K562 (cell line): ENCODE results near the gene SOX12. TPM values are rescaled to one million over a fixed set of nuclear protein-coding genes. Genes with fewer than 3 reads are reported as not detected.

Experiments used
- ATAC-seq: fragments of 200-7000 bp; cut with Tn5 transposase; 3 replicates; pipeline ENCODE4 v1.9.1; 2020; ENCODE audit warnings: moderate library complexity
- BruUV-seq: library from RNA; stranded (reverse); fragments of 400-500 nt; replicated peaks from 2 replicates; lab custom pipeline; 2021; lab: Mats Ljungman, UMichigan
- CTCF ChIA-PET: fragments of 300-600 bp; formaldehyde crosslinking; extraction: SDS; loops from one replicate; lab custom pipeline; 2021; ENCODE audit warnings: low intra/inter-chr PET ratio; lab: Yijun Ruan, JAX
- POLR2A ChIA-PET: fragments of 300-600, 350-650 bp; sonication (Branson Sonifier 250); formaldehyde crosslinking; extraction: SDS; loops from one replicate; lab custom pipeline; 2021; ENCODE audit warnings: antibody characterized with exemption, inconsistent platforms; lab: Yijun Ruan, JAX
- DNase-seq, 4 experiments: peaks; one replicate each; pipeline versions ENCODE4 v3.0.0 to v3.0.0-alpha.2; 2011 to 2018; ENCODE audit warnings: low spot score in 3 of 4, mixed read lengths in 3 of 4; ENCODE audit errors: extremely low read depth in 1 of 4
- FAIRE-seq: peaks from 2 replicates; lab custom pipeline; 2011; peaks lifted over from hg19 to GRCh38; lab: Jason Lieb, UNC
- H2AFZ ChIP-seq: 2 replicates; pipeline ENCODE4 v1.6.0; 2011; ENCODE audit warnings: low read depth, low read length, control low read depth, inconsistent platforms
- H3K27ac ChIP-seq: fragments of 200-600 bp; 3 replicates; pipeline ENCODE4 v1.8.0; 2011; ENCODE audit warnings: low read depth, mild to moderate bottlenecking, control low read depth, inconsistent platforms, low read length, moderate library complexity, mixed read lengths; ENCODE audit errors: extremely low read depth
- H3K27me3 ChIP-seq, 2 experiments: fragments of 300-600 bp in 1 of 2; 2 replicates in 1 of 2; 3 replicates in 1 of 2; pipeline versions ENCODE4 v1.6.0 to v1.8.0; 2011; ENCODE audit warnings: inconsistent platforms in 2 of 2, low read length in 2 of 2, mild to moderate bottlenecking in 1 of 2, mixed read lengths in 1 of 2, moderate library complexity in 1 of 2; ENCODE audit not compliant: control insufficient read depth in 2 of 2, insufficient read depth in 2 of 2
- H3K36me3 ChIP-seq: fragments of 300-600 bp; 3 replicates; pipeline ENCODE4 v1.8.0; 2011; ENCODE audit warnings: mild to moderate bottlenecking, low read length, inconsistent platforms; ENCODE audit not compliant: control insufficient read depth, insufficient read depth
- H3K4me1 ChIP-seq, 2 experiments: fragments of 200-600 bp in 1 of 2; replicated peaks in 1 of 2; 2 replicates in 1 of 2; 3 replicates in 1 of 2; pipeline versions ENCODE4 v1.5.1 to v1.8.0; 2011; ENCODE audit warnings: inconsistent platforms in 2 of 2, low read length in 2 of 2, mild to moderate bottlenecking in 1 of 2, mixed read lengths in 1 of 2, moderate library complexity in 1 of 2; ENCODE audit not compliant: control insufficient read depth in 2 of 2, insufficient read depth in 2 of 2
- H3K4me2 ChIP-seq: 2 replicates; pipeline ENCODE4 v1.6.1; 2011; ENCODE audit warnings: low read length, control low read depth, inconsistent platforms, mixed read lengths; ENCODE audit not compliant: insufficient read depth
- H3K4me3 ChIP-seq: fragments of 200-600 bp; sonication (generic), shearing (Covaris generic); 2 replicates; pipeline ENCODE4 v1.5.1; 2016; ENCODE audit warnings: control low read depth, inconsistent platforms
- H3K79me2 ChIP-seq: fragments of 200-600 bp; 3 replicates; pipeline ENCODE4 v1.8.0; 2011; ENCODE audit warnings: low read length, inconsistent platforms; ENCODE audit not compliant: control insufficient read depth, insufficient read depth
- H3K9ac ChIP-seq, 2 experiments: 2 replicates each; pipeline versions ENCODE4 v1.6.0 to v1.6.1; 2011; ENCODE audit warnings: low read depth in 2 of 2, low read length in 2 of 2, control low read depth in 1 of 2, inconsistent platforms in 1 of 2, mild to moderate bottlenecking in 1 of 2, mixed read lengths in 1 of 2; ENCODE audit not compliant: insufficient read depth in 1 of 2
- H3K9me1 ChIP-seq: one replicate; pipeline ENCODE4 v1.6.0; 2011; ENCODE audit warnings: inconsistent platforms, mild to moderate bottlenecking, low read length, moderate library complexity; ENCODE audit not compliant: control insufficient read depth, insufficient read depth
- H3K9me3 ChIP-seq: replicated peaks from 2 replicates; pipeline ENCODE4 v1.5.1; 2011; ENCODE audit warnings: low read depth, low read length, inconsistent platforms; ENCODE audit not compliant: control insufficient read depth, insufficient read depth
- H4K20me1 ChIP-seq: replicated peaks from 2 replicates; pipeline ENCODE4 v1.6.1; 2011; ENCODE audit warnings: low read length, inconsistent platforms, mixed read lengths; ENCODE audit not compliant: control insufficient read depth, insufficient read depth
- CBX1 ChIP-seq: sonication (generic); IDR thresholded peaks from 2 replicates; pipeline ENCODE4 v1.6.1; 2016; ENCODE audit warnings: antibody characterized with exemption, low read depth, mild to moderate bottlenecking
- CHD4 ChIP-seq: fragments of 200-600 bp; sonication (generic); IDR thresholded peaks from 3 replicates; pipeline ENCODE4 v1.6.1; 2012; ENCODE audit warnings: low read depth, mild to moderate bottlenecking, mixed read lengths, low read length, inconsistent platforms; ENCODE audit not compliant: insufficient read depth, insufficient replicate concordance, poor library complexity, severe bottlenecking
- DMBX1 ChIP-seq: fragments of 250-450 bp; sonication (Bioruptor Pico); IDR thresholded peaks from 2 replicates; pipeline ENCODE4 v1.8.0; 2022; ENCODE audit warnings: inconsistent platforms, mild to moderate bottlenecking, moderate library complexity, borderline replicate concordance
- FOXJ2 ChIP-seq: fragments of 200-800 bp; sonication (Bioruptor generic); IDR thresholded peaks from 2 replicates; pipeline ENCODE4 v1.6.1; 2016; ENCODE audit warnings: missing genetic modification characterization, missing compliant biosample characterization
- GMEB1 ChIP-seq: fragments of 250-450 bp; sonication (Bioruptor Pico); IDR thresholded peaks from 2 replicates; pipeline ENCODE4 v1.4.0; 2020; ENCODE audit warnings: mild to moderate bottlenecking
- IRF1 ChIP-seq: sonication (generic); formaldehyde crosslinking; IDR thresholded peaks from 2 replicates; pipeline ENCODE4 v1.8.0; 2022; ENCODE audit warnings: missing genetic modification reagents, mild to moderate bottlenecking, borderline replicate concordance
- MBD2 ChIP-seq: sonication (generic); IDR thresholded peaks from 2 replicates; pipeline ENCODE4 v1.6.1; 2016; ENCODE audit warnings: low read depth, borderline replicate concordance
- NCOA2 ChIP-seq, 2 experiments: fragments of 450-650 bp; IDR thresholded peaks; 2 replicates each; pipeline ENCODE4 v1.6.1; 2018; ENCODE audit warnings: mild to moderate bottlenecking in 2 of 2, moderate library complexity in 1 of 2; ENCODE audit not compliant: partially characterized antibody in 2 of 2
- NUFIP1 ChIP-seq: fragments of 450-650 bp; IDR thresholded peaks from 2 replicates; pipeline ENCODE4 v1.6.1; 2018; ENCODE audit not compliant: partially characterized antibody
- SMARCB1 ChIP-seq: IDR thresholded peaks from 2 replicates; pipeline ENCODE4 v1.6.1; 2011; ENCODE audit warnings: improper control_type of control experiment, low read depth; ENCODE audit not compliant: insufficient read length
- TAF7 ChIP-seq: fragments of 450-650 bp; IDR thresholded peaks from 2 replicates; pipeline ENCODE4 v1.6.1; 2016; ENCODE audit warnings: missing genetic modification characterization, missing compliant biosample characterization
- TARDBP ChIP-seq: fragments of 450-650 bp; IDR thresholded peaks from 2 replicates; pipeline ENCODE4 v1.6.1; 2016
- ZBTB7A ChIP-seq: IDR thresholded peaks from 2 replicates; pipeline ENCODE4 v1.6.1; 2011; ENCODE audit warnings: low read depth, mild to moderate bottlenecking, low read length, moderate library complexity, borderline replicate concordance; ENCODE audit not compliant: control insufficient read depth
- ZNF561 ChIP-seq: fragments of 450-650 bp; formaldehyde crosslinking; conservative IDR thresholded peaks from 2 replicates; pipeline ENCODE4 v1.4.0; 2020; ENCODE audit warnings: mild to moderate bottlenecking, moderate library complexity
- ZNF644 ChIP-seq: fragments of 200-800 bp; sonication (Bioruptor generic); IDR thresholded peaks from 2 replicates; pipeline ENCODE4 v1.6.1; 2016; ENCODE audit warnings: low read depth, missing genetic modification characterization, missing compliant biosample characterization
- WGBS: fragments of 100-300 bp; shearing (Covaris generic); methylation state at CpG from one replicate; pipeline ENCODE4 v1.1.6; 2016; ENCODE audit warnings: low coverage, mixed read lengths; ENCODE audit not compliant: insufficient coverage; ENCODE audit errors: missing lambda C conversion rate; 5-methylcytosine and 5-hydroxymethylcytosine counted together
- in situ Hi-C: fragments of 300-500 bp; cut with MboI; formaldehyde crosslinking; loops from 4 replicates; pipeline ENCODE4 v1.15.0; 2018; ENCODE audit warnings: inconsistent platforms, mixed read lengths
- intact Hi-C: fragments of 100-400 bp; cut with micrococcal nuclease; formaldehyde crosslinking; loops from 2 replicates; pipeline ENCODE4 v1.14.2; 2022
- polyA plus RNA-seq, 8 experiments: library from polyadenylated mRNA; depleted of rRNA in 4 of 8; stranded (reverse) in 5 of 8; unstranded in 3 of 8; fragments of >200 nt; fragmentation: Nextera tagmentation in 2 of 8; fragmentation: Illumina TruSeq in 1 of 8; extraction: Ambion mirVana in 2 of 8; extraction: Trizol in 1 of 8; gene quantifications; 2 replicates each; pipeline versions ENCODE4 v1.2.1 to v1.2.3, GENCODE V29; 2011 to 2014; ENCODE audit warnings: inconsistent platforms in 1 of 8, missing spikeins in 1 of 8
- total RNA-seq, 7 experiments: library from RNA; depleted of rRNA in 6 of 7; stranded (reverse); fragments of >200 nt in 6 of 7; fragmentation: Illumina TruSeq in 2 of 7; extraction: Trizol in 2 of 7; gene quantifications; 2 replicates each; pipeline versions ENCODE4 v1.2.1 to v1.2.3, GENCODE V29; 2011 to 2021; ENCODE audit warnings: low replicate concordance in 1 of 7
- TF ChIP-seq, protein P1 (sequence below): fragments of 250-450 bp; sonication (Bioruptor Pico); IDR thresholded peaks from 2 replicates; pipeline ENCODE4 v1.8.0; 2022; ENCODE audit warnings: moderate library complexity, mild to moderate bottlenecking, inconsistent platforms
- TF ChIP-seq, protein P2 (sequence below), 2 experiments: fragments of 450-650 bp in 1 of 2; sonication (generic) in 1 of 2; formaldehyde crosslinking; conservative IDR thresholded peaks; 2 replicates each; pipeline versions ENCODE4 v1.4.0 to v1.8.1; 2020 to 2022; ENCODE audit warnings: mild to moderate bottlenecking in 1 of 2, missing genetic modification reagents in 1 of 2
- TF ChIP-seq, protein P3 (sequence below): sonication (generic); formaldehyde crosslinking; IDR thresholded peaks from 2 replicates; pipeline ENCODE4 v1.8.0; 2022; ENCODE audit warnings: missing genetic modification reagents, mild to moderate bottlenecking, moderate library complexity, borderline replicate concordance

Gene SOX12
- total and polyA plus RNA-seq, 9 of the 15 experiments (the other 6 are each of a cell fraction or from before 2014, with no cell fraction given), result 0.42 to 26.3 (median 2.6) TPM

- TF ChIP-seq, protein P1, sequence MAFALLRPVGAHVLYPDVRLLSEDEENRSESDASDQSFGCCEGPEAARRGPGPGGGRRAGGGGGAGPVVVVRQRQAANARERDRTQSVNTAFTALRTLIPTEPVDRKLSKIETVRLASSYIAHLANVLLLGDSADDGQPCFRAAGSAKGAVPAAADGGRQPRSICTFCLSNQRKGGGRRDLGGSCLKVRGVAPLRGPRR, result no peak
- TF ChIP-seq, all 486 proteins: peak for 0
Observed at GRCh38 chr20:277496-277781, 47.9 kb upstream of the SOX12 start (continued).

GRCh38 chr20:278181-278580 lies 47.2 kb upstream of the SOX12 start:
- Histone ChIP-seq H3K27ac (no peak overlapping the region), H3K4me3 (no peak overlapping the region), H3K9me1 (no peaks in the 10 kb centered on the region), H3K79me2 (no peaks in the 10 kb centered on the region), H3K9me3 (no peaks in the 10 kb centered on the region), H4K20me1 (no peaks in the 10 kb centered on the region), H3K27me3 (no peaks in the 10 kb centered on the region), H3K9ac (no peak overlapping the region), H2AFZ (no peak overlapping the region), H3K4me1 (no peaks in the 10 kb centered on the region), H3K4me2 (no peak overlapping the region), H3K36me3 (peaks cover 50% of the 10 kb centered on the region; the same call in 2 of the 3 replicates)
- WGBS, result 96% methylated on average over 5 of the region's 5 CpGs
- ChIA-PET CTCF (no interaction called here), POLR2A (no interaction called here)
- no TSS peak for BruUV-seq
- in situ Hi-C loops, result no loop called here
- FAIRE-seq (no peak), DNase-seq (no peak), ATAC-seq (no peak)
- intact Hi-C loops, result no loop called here
- TF ChIP-seq TARDBP (no peak), NCOA2 (IDR thresholded peaks at IDR 0.05; ENCODE audit: partially characterized antibody in 2 of 2) (no peak), ZNF644 (tag) (no peak), CBX1 (no peak), MBD2 (no peak), NUFIP1 (no peak), CHD4 (no peak), ZBTB7A (no peak), ZNF561 (CRISPR knock-in tag) (no peak), IRF1 (CRISPR knock-in tag) (no peak), DMBX1 (CRISPR knock-in tag) (no peak), FOXJ2 (tag) (no peak), TAF7 (tag) (no peak), GMEB1 (CRISPR knock-in tag) (no peak), SMARCB1 (no peak)
- TF ChIP-seq, protein P2, sequence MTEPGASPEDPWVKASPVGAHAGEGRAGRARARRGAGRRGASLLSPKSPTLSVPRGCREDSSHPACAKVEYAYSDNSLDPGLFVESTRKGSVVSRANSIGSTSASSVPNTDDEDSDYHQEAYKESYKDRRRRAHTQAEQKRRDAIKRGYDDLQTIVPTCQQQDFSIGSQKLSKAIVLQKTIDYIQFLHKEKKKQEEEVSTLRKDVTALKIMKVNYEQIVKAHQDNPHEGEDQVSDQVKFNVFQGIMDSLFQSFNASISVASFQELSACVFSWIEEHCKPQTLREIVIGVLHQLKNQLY (CRISPR knock-in tag; conservative IDR thresholded peaks at IDR 0.05), result no peak
- TF ChIP-seq, protein P3, sequence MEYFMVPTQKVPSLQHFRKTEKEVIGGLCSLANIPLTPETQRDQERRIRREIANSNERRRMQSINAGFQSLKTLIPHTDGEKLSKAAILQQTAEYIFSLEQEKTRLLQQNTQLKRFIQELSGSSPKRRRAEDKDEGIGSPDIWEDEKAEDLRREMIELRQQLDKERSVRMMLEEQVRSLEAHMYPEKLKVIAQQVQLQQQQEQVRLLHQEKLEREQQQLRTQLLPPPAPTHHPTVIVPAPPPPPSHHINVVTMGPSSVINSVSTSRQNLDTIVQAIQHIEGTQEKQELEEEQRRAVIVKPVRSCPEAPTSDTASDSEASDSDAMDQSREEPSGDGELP (CRISPR knock-in tag), result no peak
